Measurements from ENCODE around the gene RBM38.

- TF ChIP-seq POLR2AphosphoS2 (conservative IDR thresholded peaks at IDR 0.05; ENCODE audit: low read length) (no peak), POLR2A (IDR thresholded peaks at IDR 0.05; ENCODE audit: low read length) (no peak), RFX5 (IDR thresholded peaks at IDR 0.05) (no peak), BCL3 (IDR thresholded peaks at IDR 0.05) (no peak), CHD4 (IDR thresholded peaks at IDR 0.05; ENCODE audit: borderline replicate concordance) (no peak)
Observed at GRCh38 chr20:57429580-57430200, 38.5 kb downstream of the RBM38 start.
